ENCODE measurements around the gene WDR88. TPM values are rescaled to one million over a fixed set of nuclear protein-coding genes. Genes with fewer than 3 reads are reported as not detected.

WDR88 gene
- total RNA-seq, 3 donors from 2014 or later, result not detected

DNA sequence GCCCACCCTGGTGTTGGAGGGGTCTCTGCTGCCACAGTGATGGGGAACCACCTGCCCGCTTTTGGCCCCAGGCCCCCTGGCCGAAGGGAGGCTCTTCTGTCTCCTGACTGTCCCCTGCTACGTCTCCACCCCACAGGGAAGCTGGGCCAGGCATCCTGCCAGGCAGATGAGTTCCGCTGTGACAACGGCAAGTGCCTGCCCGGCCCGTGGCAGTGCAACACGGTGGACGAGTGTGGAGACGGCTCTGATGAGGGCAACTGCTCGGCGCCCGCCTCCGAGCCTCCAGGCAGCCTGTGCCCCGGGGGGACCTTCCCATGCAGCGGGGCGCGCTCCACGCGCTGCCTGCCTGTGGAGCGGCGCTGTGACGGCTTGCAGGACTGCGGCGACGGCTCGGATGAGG, 73.2 kb downstream of the WDR88 start:
- H3K27me3 ChIP-seq, result no peaks in the 10 kb centered on the region
- no peaks in the 10 kb centered on the region for H3K9me3 ChIP-seq
- TF ChIP-seq, protein P1, sequence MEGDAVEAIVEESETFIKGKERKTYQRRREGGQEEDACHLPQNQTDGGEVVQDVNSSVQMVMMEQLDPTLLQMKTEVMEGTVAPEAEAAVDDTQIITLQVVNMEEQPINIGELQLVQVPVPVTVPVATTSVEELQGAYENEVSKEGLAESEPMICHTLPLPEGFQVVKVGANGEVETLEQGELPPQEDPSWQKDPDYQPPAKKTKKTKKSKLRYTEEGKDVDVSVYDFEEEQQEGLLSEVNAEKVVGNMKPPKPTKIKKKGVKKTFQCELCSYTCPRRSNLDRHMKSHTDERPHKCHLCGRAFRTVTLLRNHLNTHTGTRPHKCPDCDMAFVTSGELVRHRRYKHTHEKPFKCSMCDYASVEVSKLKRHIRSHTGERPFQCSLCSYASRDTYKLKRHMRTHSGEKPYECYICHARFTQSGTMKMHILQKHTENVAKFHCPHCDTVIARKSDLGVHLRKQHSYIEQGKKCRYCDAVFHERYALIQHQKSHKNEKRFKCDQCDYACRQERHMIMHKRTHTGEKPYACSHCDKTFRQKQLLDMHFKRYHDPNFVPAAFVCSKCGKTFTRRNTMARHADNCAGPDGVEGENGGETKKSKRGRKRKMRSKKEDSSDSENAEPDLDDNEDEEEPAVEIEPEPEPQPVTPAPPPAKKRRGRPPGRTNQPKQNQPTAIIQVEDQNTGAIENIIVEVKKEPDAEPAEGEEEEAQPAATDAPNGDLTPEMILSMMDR (IDR thresholded peaks at IDR 0.05), result no peak
- TF ChIP-seq POLR2AphosphoS5 (IDR thresholded peaks at IDR 0.05) (no peak), POLR2A (IDR thresholded peaks at IDR 0.05) (no peak)
- intact Hi-C loops (cut with DNase I; ENCODE audit: low total_unique reads), result no loop called here
- no peak for DNase-seq (ENCODE audit: low spot score in 2 of 2)
- no peaks in the 10 kb centered on the region for H3K4me1 ChIP-seq
- H3K27ac ChIP-seq, result no peak overlapping the region
- no peaks in the 10 kb centered on the region for H3K36me3 ChIP-seq
- H3K4me3 ChIP-seq, result no peak overlapping the region

DNA sequence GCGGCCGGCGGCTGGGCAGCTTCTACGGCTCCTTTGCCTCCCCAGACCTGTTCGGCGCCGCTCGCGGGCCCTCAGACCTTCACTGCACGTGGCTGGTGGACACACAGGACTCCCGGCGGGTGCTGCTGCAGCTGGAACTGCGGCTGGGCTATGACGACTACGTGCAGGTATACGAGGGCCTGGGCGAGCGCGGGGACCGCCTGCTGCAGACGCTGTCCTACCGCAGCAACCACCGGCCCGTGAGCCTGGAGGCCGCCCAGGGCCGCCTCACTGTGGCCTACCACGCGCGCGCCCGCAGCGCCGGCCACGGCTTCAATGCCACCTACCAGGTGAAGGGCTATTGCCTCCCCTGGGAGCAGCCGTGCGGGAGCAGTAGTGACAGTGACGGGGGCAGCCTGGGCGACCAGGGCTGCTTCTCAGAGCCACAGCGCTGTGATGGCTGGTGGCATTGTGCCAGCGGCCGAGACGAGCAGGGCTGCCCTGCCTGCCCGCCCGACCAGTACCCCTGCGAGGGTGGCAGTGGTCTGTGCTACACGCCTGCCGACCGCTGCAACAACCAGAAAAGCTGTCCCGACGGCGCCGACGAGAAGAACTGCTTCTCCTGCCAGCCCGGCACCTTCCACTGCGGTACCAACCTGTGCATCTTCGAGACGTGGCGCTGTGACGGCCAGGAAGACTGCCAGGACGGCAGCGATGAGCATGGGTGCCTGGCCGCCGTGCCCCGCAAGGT, 73.8 kb downstream of the WDR88 start:
- TF ChIP-seq POLR2A (IDR thresholded peaks at IDR 0.05), result no peak
- TF ChIP-seq, protein P1 (IDR thresholded peaks at IDR 0.05), result no peak
- TF ChIP-seq POLR2AphosphoS5 (IDR thresholded peaks at IDR 0.05), result no peak
- H3K27me3 ChIP-seq, result no peaks in the 10 kb centered on the region
- H3K27ac ChIP-seq, result no peak overlapping the region
- no peak overlapping the region for H3K4me3 ChIP-seq
- no peak for DNase-seq (ENCODE audit: low spot score in 2 of 2)
- intact Hi-C loops (cut with DNase I; ENCODE audit: low total_unique reads), result no loop called here
- H3K4me1 ChIP-seq, result no peaks in the 10 kb centered on the region
- no peaks in the 10 kb centered on the region for H3K36me3 ChIP-seq
- H3K9me3 ChIP-seq, result no peaks in the 10 kb centered on the region

DNA sequence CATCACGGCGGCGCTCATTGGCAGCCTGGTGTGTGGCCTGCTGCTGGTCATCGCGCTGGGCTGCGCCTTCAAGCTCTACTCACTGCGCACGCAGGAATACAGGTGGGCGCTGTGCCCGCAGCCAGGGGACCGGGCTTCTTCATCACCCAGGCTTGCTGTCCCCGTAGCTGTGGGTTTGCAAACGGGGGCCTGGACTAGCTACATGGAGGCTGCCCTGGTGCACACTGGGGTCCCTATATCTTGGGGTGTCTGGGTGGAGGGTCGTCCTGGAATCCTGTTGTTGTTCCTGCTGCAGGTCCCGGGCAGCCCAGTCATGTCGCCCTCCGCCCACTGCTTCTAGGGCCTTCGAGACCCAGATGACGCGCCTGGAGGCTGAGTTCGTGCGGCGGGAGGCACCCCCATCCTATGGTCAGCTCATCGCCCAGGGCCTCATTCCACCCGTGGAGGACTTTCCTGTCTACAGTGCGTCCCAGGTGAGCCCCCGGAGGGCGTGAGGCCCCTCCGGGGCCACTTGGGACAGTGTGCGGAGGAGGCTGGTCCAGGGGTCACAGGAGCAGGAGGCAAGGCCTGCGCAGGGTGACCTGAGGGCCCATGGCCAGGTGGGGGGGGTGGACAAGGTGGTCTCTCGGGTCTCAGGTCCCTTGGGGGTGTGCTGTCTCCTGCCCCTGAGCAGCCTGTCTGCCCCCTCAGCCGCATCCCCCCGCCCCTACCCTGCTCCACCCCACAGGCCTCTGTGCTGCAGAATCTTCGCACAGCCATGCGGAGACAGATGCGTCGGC, 74.5 kb downstream of the WDR88 start:
- no peak overlapping the region for H3K27ac ChIP-seq
- intact Hi-C loops (cut with DNase I; ENCODE audit: low total_unique reads), result no loop called here
- H3K36me3 ChIP-seq, result no peaks in the 10 kb centered on the region
- no peaks in the 10 kb centered on the region for H3K27me3 ChIP-seq
- H3K9me3 ChIP-seq, result no peaks in the 10 kb centered on the region
- TF ChIP-seq POLR2AphosphoS5 (IDR thresholded peaks at IDR 0.05) (no peak), POLR2A (IDR thresholded peaks at IDR 0.05) (no peak)
- TF ChIP-seq, protein P1 (IDR thresholded peaks at IDR 0.05), result no peak
- H3K4me1 ChIP-seq, result no peaks in the 10 kb centered on the region
- H3K4me3 ChIP-seq, result no peak overlapping the region
- DNase-seq (ENCODE audit: low spot score in 2 of 2), result no peak

DNA sequence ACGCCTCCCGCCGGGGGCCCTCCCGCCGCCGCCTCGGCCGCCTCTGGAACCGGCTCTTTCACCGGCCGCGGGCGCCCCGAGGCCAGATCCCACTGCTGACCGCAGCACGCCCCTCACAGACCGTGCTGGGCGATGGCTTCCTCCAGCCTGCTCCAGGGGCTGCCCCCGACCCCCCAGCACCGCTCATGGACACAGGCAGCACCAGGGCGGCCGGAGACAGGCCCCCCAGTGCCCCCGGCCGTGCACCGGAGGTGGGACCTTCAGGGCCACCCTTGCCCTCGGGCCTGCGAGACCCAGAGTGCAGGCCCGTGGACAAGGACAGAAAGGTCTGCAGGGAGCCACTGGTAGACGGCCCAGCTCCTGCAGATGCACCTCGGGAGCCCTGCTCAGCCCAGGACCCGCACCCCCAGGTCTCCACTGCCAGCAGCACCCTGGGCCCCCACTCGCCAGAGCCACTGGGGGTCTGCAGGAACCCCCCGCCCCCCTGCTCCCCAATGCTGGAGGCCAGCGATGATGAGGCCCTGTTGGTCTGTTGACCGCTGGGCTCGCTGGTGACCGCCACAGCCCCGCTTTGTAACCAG, 75.2 kb downstream of the WDR88 start:
- H3K36me3 ChIP-seq, result no peaks in the 10 kb centered on the region
- H3K4me1 ChIP-seq, result no peaks in the 10 kb centered on the region
- no peaks in the 10 kb centered on the region for H3K9me3 ChIP-seq
- intact Hi-C loops (cut with DNase I; ENCODE audit: low total_unique reads), result no loop called here
- H3K27me3 ChIP-seq, result no peaks in the 10 kb centered on the region
- no peak overlapping the region for H3K27ac ChIP-seq
- no peak for DNase-seq (ENCODE audit: low spot score in 2 of 2)
- TF ChIP-seq, protein P1 (IDR thresholded peaks at IDR 0.05), result no peak
- no peak for TF ChIP-seq POLR2AphosphoS5 (IDR thresholded peaks at IDR 0.05)
- no peak overlapping the region for H3K4me3 ChIP-seq

DNA sequence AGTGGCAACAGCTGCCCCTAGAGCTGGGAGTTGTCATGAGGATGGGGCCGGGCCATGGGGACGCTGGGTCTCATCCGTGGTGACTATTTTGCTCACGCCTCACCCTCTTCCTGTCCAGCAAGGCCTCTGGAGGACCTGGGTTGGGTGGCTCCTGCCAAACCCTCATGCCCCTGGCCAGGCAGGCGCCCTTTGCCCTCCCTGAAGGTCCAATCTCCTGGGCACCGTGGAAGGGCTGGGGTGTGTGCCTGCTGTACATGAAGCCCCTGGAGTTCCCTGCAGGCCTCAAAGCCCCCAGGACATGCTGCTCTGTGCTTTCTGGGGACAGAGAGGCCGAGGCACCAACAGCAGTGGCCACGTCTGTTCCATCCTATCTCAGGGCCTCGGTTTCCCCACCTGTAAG, 76.0 kb downstream of the WDR88 start:
- DNase-seq (ENCODE audit: low spot score in 2 of 2), result no peak
- intact Hi-C loops (cut with DNase I; ENCODE audit: low total_unique reads), result no loop called here
- Histone ChIP-seq H3K27me3 (no peaks in the 10 kb centered on the region), H3K27ac (no peak overlapping the region), H3K36me3 (no peaks in the 10 kb centered on the region), H3K4me1 (no peaks in the 10 kb centered on the region), H3K9me3 (no peaks in the 10 kb centered on the region), H3K4me3 (no peak overlapping the region)
- TF ChIP-seq, protein P1 (IDR thresholded peaks at IDR 0.05), result no peak
- TF ChIP-seq POLR2AphosphoS5 (IDR thresholded peaks at IDR 0.05) (no peak), POLR2A (IDR thresholded peaks at IDR 0.05) (no peak)
